ENCODE data around the gene PRPF31.

Gene PRPF31

GRCh38 chr19:54142166-54142780, 26.7 kb downstream of the PRPF31 start:
- DNase-seq = no peak

- no peak for DNase-seq
Observed at GRCh38 chr19:54145541-54146158, 30.1 kb downstream of the PRPF31 start.

- no peak for DNase-seq
Observed at GRCh38 chr19:54147676-54148075, 32.1 kb downstream of the PRPF31 start.

GRCh38 chr19:54148158-54148557, 32.6 kb downstream of the PRPF31 start:
- no peak for DNase-seq

- no peak for DNase-seq
Observed at GRCh38 chr19:54149021-54149812, 33.7 kb downstream of the PRPF31 start.

- no peak for DNase-seq
Observed at GRCh38 chr19:54151362-54152035, 35.9 kb downstream of the PRPF31 start.

- no peak for DNase-seq
Observed at GRCh38 chr19:54152267-54152666, 36.7 kb downstream of the PRPF31 start.

GRCh38 chr19:54152878-54153524, 37.4 kb downstream of the PRPF31 start:
- no peak for DNase-seq

GRCh38 chr19:54153731-54154326, 38.3 kb downstream of the PRPF31 start:
- no peak for DNase-seq

GRCh38 chr19:54154603-54155345, 39.2 kb downstream of the PRPF31 start:
- no peak for DNase-seq

- no peak for DNase-seq
Observed at GRCh38 chr19:54155694-54156093, 40.1 kb downstream of the PRPF31 start.

GRCh38 chr19:54156490-54156889, 40.9 kb downstream of the PRPF31 start:
- DNase-seq = no peak

GRCh38 chr19:54156953-54157352, 41.4 kb downstream of the PRPF31 start:
- DNase-seq = no peak

GRCh38 chr19:54158812-54159351, 43.3 kb downstream of the PRPF31 start:
- no peak for DNase-seq

- DNase-seq = peak; percentile 95
Observed at GRCh38 chr19:54159352-54160181, 44.0 kb downstream of the PRPF31 start, which contains the start of gene LENG1. TSS of gene LENG1 (minus strand) at chr19:54159721. CDS start at chr19:54159695, 26 bp downstream.

- no peak for DNase-seq
Observed at GRCh38 chr19:54160182-54160811, 44.7 kb downstream of the PRPF31 start.

GRCh38 chr19:54160854-54161253, 45.3 kb downstream of the PRPF31 start:
- DNase-seq = no peak

- DNase-seq = no peak
Observed at GRCh38 chr19:54162241-54162805, 46.8 kb downstream of the PRPF31 start.

GRCh38 chr19:54162884-54163283, 47.3 kb downstream of the PRPF31 start:
- no peak for DNase-seq

All from NCI-H1417 treated with DMSO at 0.1 percent for 48 hours (cell line).